Measurements from ENCODE around the gene STEAP2.

Gene STEAP2

DNA sequence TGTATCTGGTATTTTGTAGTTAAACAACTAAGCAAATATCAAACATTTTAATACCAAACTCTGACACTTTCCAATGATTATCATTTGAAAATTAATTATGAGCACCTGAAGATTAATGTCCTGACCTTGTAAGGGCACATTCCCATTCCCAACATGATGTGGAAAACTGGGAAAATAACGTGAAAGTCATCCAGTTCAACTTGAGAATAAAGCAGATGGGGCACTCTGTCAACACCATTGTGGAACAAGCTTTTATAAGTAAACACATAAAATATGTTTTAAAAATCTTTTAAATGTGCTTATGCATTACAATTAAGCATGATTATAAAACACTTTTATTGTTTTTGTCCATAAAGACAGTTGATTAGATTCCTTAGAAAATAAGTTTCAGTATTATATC, 14.1 kb downstream of the STEAP2 start:
- H3K4me2 ChIP-seq, result no peak overlapping the region
- TF ChIP-seq Cebpa-rat (IDR thresholded peaks at IDR 0.05), result no peak
- H3K27ac ChIP-seq, result no peak overlapping the region
- H3K9me3 ChIP-seq (replicated peaks in 1 of 11), result no peaks in the 10 kb centered on the region
- no peak overlapping the region for H3K4me3 ChIP-seq
- H3K36me3 ChIP-seq, result no peaks in the 10 kb centered on the region
- H3K9ac ChIP-seq, result no peak overlapping the region
- H4K20me1 ChIP-seq, result no peaks in the 10 kb centered on the region
- no peaks in the 10 kb centered on the region for H3K27me3 ChIP-seq
- no peaks in the 10 kb centered on the region for H3K4me1 ChIP-seq

- no peaks in the 10 kb centered on the region for H4K20me1 ChIP-seq
- no peaks in the 10 kb centered on the region for H3K36me3 ChIP-seq
- no peak overlapping the region for H3K4me2 ChIP-seq
- H3K9ac ChIP-seq, result no peak overlapping the region
- H3K4me3 ChIP-seq, result no peak overlapping the region
- no peaks in the 10 kb centered on the region for H3K27me3 ChIP-seq
- H3K27ac ChIP-seq, result no peak overlapping the region
- no peak for TF ChIP-seq Cebpa-rat (IDR thresholded peaks at IDR 0.05)
- H3K4me1 ChIP-seq, result no peaks in the 10 kb centered on the region
- H3K9me3 ChIP-seq (replicated peaks in 1 of 11), result no peaks in the 10 kb centered on the region
Measured at GRCh38 chr7:90227259-90227658, 15.7 kb downstream of the STEAP2 start.

GRCh38 chr7:90229682-90230081, 18.1 kb downstream of the STEAP2 start:
- no peak for TF ChIP-seq Cebpa-rat (IDR thresholded peaks at IDR 0.05)

DNA sequence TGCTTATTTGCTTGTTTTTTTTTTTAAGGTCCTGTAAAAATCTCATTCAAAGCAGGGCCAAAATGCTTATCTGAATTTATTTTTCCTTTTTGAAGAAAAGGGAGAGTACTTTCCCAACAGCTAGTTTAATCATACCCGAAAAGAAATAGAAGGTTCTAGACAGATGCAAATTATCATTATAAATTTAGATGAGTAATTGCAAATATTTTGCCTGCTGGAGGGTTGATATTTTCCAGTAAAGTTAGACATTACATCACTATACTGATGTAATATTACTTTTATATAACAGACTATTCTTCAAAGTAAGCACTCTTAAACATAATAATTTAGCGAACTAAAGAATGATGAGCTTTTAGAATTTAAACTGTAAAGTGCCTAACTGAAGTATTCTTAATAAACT, 19.3 kb downstream of the STEAP2 start:
- no peaks in the 10 kb centered on the region for H4K20me1 ChIP-seq
- no peak overlapping the region for H3K4me2 ChIP-seq
- H3K4me1 ChIP-seq, result no peaks in the 10 kb centered on the region
- no peak overlapping the region for H3K4me3 ChIP-seq
- H3K36me3 ChIP-seq, result no peaks in the 10 kb centered on the region
- no peaks in the 10 kb centered on the region for H3K9me3 ChIP-seq (replicated peaks in 1 of 11)
- no peak for TF ChIP-seq Cebpa-rat (IDR thresholded peaks at IDR 0.05)
- H3K27ac ChIP-seq, result no peak overlapping the region
- no peak overlapping the region for H3K9ac ChIP-seq
- H3K27me3 ChIP-seq, result no peaks in the 10 kb centered on the region

More at GRCh38 chr7:90229682-90230081, 18.1 kb downstream of the STEAP2 start:
- no peak overlapping the region for H3K4me3 ChIP-seq
- no peaks in the 10 kb centered on the region for H3K4me1 ChIP-seq
- no peaks in the 10 kb centered on the region for H3K36me3 ChIP-seq
- no peak overlapping the region for H3K27ac ChIP-seq
- no peak overlapping the region for H3K4me2 ChIP-seq
- H3K27me3 ChIP-seq, result no peaks in the 10 kb centered on the region
- no peaks in the 10 kb centered on the region for H4K20me1 ChIP-seq
- no peak overlapping the region for H3K9ac ChIP-seq
- H3K9me3 ChIP-seq (replicated peaks in 1 of 11), result no peaks in the 10 kb centered on the region

- Histone ChIP-seq H3K9ac (no peak overlapping the region), H3K9me3 (replicated peaks in 1 of 11) (no peaks in the 10 kb centered on the region), H3K4me2 (no peak overlapping the region), H3K4me3 (no peak overlapping the region), H3K36me3 (no peaks in the 10 kb centered on the region), H4K20me1 (no peaks in the 10 kb centered on the region), H3K4me1 (no peaks in the 10 kb centered on the region), H3K27ac (no peak overlapping the region), H3K27me3 (no peaks in the 10 kb centered on the region)
- TF ChIP-seq Cebpa-rat (IDR thresholded peaks at IDR 0.05), result no peak
Measured at GRCh38 chr7:90231304-90231703, 19.8 kb downstream of the STEAP2 start.

GRCh38 chr7:90232430-90232829, 20.9 kb downstream of the STEAP2 start:
- Histone ChIP-seq H3K27ac (no peak overlapping the region), H3K4me1 (no peaks in the 10 kb centered on the region), H3K4me2 (no peak overlapping the region), H4K20me1 (no peaks in the 10 kb centered on the region), H3K36me3 (no peaks in the 10 kb centered on the region), H3K9me3 (replicated peaks in 1 of 11) (no peaks in the 10 kb centered on the region), H3K9ac (no peak overlapping the region), H3K4me3 (no peak overlapping the region), H3K27me3 (no peaks in the 10 kb centered on the region)
- TF ChIP-seq Cebpa-rat (IDR thresholded peaks at IDR 0.05), result no peak

DNA sequence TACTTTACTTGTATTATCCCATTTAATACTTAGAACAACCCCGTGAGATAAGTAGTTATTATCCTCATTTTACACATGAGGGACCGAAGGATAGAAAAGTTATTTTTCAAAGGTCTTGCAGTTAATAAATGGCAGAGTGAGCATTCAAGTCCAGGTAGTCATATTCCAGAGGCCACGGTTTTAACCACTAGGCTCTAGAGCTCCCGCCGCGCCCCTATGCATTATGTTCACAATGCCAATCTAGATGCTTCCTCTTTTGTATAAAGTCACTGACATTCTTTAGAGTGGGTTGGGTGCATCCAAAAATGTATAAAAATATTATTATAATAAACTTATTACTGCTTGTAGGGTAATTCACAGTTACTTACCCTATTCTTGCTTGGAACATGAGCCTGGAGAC, 22.0 kb downstream of the STEAP2 start:
- Histone ChIP-seq H3K36me3 (no peaks in the 10 kb centered on the region), H3K27ac (no peak overlapping the region), H3K4me3 (no peak overlapping the region), H3K9me3 (replicated peaks in 1 of 11) (no peaks in the 10 kb centered on the region), H4K20me1 (no peaks in the 10 kb centered on the region), H3K4me2 (no peak overlapping the region), H3K27me3 (no peaks in the 10 kb centered on the region), H3K4me1 (no peaks in the 10 kb centered on the region), H3K9ac (no peak overlapping the region)
- TF ChIP-seq Cebpa-rat (IDR thresholded peaks at IDR 0.05), result no peak

- Histone ChIP-seq H4K20me1 (no peaks in the 10 kb centered on the region), H3K4me2 (no peak overlapping the region), H3K4me3 (no peak overlapping the region), H3K9ac (no peak overlapping the region), H3K36me3 (no peaks in the 10 kb centered on the region), H3K27me3 (no peaks in the 10 kb centered on the region), H3K9me3 (replicated peaks in 1 of 11) (no peaks in the 10 kb centered on the region), H3K4me1 (no peaks in the 10 kb centered on the region), H3K27ac (no peak overlapping the region)
- TF ChIP-seq Cebpa-rat (IDR thresholded peaks at IDR 0.05), result no peak
Measured at GRCh38 chr7:90236721-90237289, 25.3 kb downstream of the STEAP2 start.

GRCh38 chr7:90238022-90238421, 26.5 kb downstream of the STEAP2 start:
- Histone ChIP-seq H3K4me2 (no peak overlapping the region), H3K36me3 (no peaks in the 10 kb centered on the region), H3K9ac (no peak overlapping the region), H3K27ac (no peak overlapping the region), H3K4me3 (no peak overlapping the region), H3K4me1 (no peaks in the 10 kb centered on the region), H3K9me3 (replicated peaks in 1 of 11) (no peaks in the 10 kb centered on the region), H3K27me3 (no peaks in the 10 kb centered on the region), H4K20me1 (no peaks in the 10 kb centered on the region)
- no peak for TF ChIP-seq Cebpa-rat (IDR thresholded peaks at IDR 0.05)

GRCh38 chr7:90238583-90238982, 27.0 kb downstream of the STEAP2 start:
- Histone ChIP-seq H3K9me3 (replicated peaks in 1 of 11) (no peaks in the 10 kb centered on the region), H3K4me2 (no peak overlapping the region), H3K4me3 (no peak overlapping the region), H3K4me1 (no peaks in the 10 kb centered on the region), H3K27me3 (no peaks in the 10 kb centered on the region), H4K20me1 (no peaks in the 10 kb centered on the region), H3K36me3 (no peaks in the 10 kb centered on the region), H3K27ac (no peak overlapping the region), H3K9ac (no peak overlapping the region)
- no peak for TF ChIP-seq Cebpa-rat (IDR thresholded peaks at IDR 0.05)

All from BLaER1 treated with 17β-estradiol and CSF1 and Interleukin-3, amounts not matched to agents 10 nM and 100 nM (cell line).